ENCODE results near the gene IQCC. TPM values are rescaled to one million over a fixed set of nuclear protein-coding genes. Genes with fewer than 3 reads are reported as not detected.

IQCC gene
- total RNA-seq, 1 donor from 2014 or later, result 0.81 TPM

GRCh38 chr1:32247983-32248889 lies 42.8 kb downstream of the IQCC start:
- intact Hi-C loops (cut with DNase I), result loop anchor here (5.0 kb wide), 1 partner anchor 44 kb away; the partner anchor contains the start of gene HDAC1
- peak; percentile 75 for ATAC-seq
- peak; percentile 95 for DNase-seq (ENCODE audit: missing footprints)

GRCh38 chr1:32249831-32250525 lies 44.5 kb downstream of the IQCC start:
- intact Hi-C loops (cut with DNase I), result loop anchor here (5.0 kb wide), 2 partner anchors 42 to 62 kb away; partner anchors contain the start of gene HDAC1
- DNase-seq (ENCODE audit: missing footprints) (no peak), ATAC-seq (no peak)

- no peak for DNase-seq (ENCODE audit: missing footprints)
- intact Hi-C loops (cut with DNase I), result loop anchor here (5.0 kb wide), 1 partner anchor 61 kb away; no protein-coding TSS in a partner anchor
- no peak for ATAC-seq
Measured at GRCh38 chr1:32250893-32251716, 45.6 kb downstream of the IQCC start, which contains the start of gene LCK. Gene LCK (plus strand): TSS chr1:32251265. CDS start chr1:32274330, 23,065 bp downstream.

GRCh38 chr1:32255072-32256071 lies 49.9 kb downstream of the IQCC start:
- intact Hi-C loops (cut with DNase I), result no loop called here

GRCh38 chr1:32256473-32257226 lies 51.2 kb downstream of the IQCC start:
- no peak for ATAC-seq
- DNase-seq (ENCODE audit: missing footprints), result no peak
- intact Hi-C loops (cut with DNase I), result no loop called here

More at GRCh38 chr1:32255072-32256071, 49.9 kb downstream of the IQCC start:
- ATAC-seq (no peak), DNase-seq (ENCODE audit: missing footprints) (no peak)

GRCh38 chr1:32257227-32257508 lies 51.7 kb downstream of the IQCC start:
- DNase-seq (ENCODE audit: missing footprints), result no peak
- intact Hi-C loops (cut with DNase I), result no loop called here
- no peak for ATAC-seq

Other genes with a start within 250 kb of the IQCC start
- 59.6 TPM for gene KHDRBS1, start 191.8 kb upstream of the IQCC start, total RNA-seq
- gene TMEM39B, start 132.7 kb upstream of the IQCC start, total RNA-seq, result 7.1 TPM
- gene KPNA6, start 97.6 kb upstream of the IQCC start, total RNA-seq, result 70.3 TPM
- 17.4 TPM for gene TXLNA, start 26.0 kb upstream of the IQCC start, total RNA-seq
- 25.8 TPM for gene CCDC28B, start 5.1 kb upstream of the IQCC start, total RNA-seq
- not detected for gene DCDC2B, start 3.4 kb downstream of the IQCC start, total RNA-seq
- gene TMEM234, start 16.7 kb downstream of the IQCC start, total RNA-seq, result 8.8 TPM
- gene EIF3I, start 16.7 kb downstream of the IQCC start, total RNA-seq, result 108 TPM
- gene FAM167B, start 41.6 kb downstream of the IQCC start, total RNA-seq, result 10.5 TPM
- 0.57 TPM for gene LCK, start 45.6 kb downstream of the IQCC start, total RNA-seq
- gene HDAC1, start 86.4 kb downstream of the IQCC start, total RNA-seq, result 40.6 TPM
- gene MARCKSL1, start 130.6 kb downstream of the IQCC start, total RNA-seq, result 28.5 TPM
- gene FAM229A, start 156.8 kb downstream of the IQCC start, total RNA-seq, result 2.4 TPM
- gene TSSK3, start 156.9 kb downstream of the IQCC start, total RNA-seq, result 1.2 TPM
- gene BSDC1, start 188.8 kb downstream of the IQCC start, total RNA-seq, result 41.8 TPM

Measured in Right ventricle myocardium inferior (tissue), 1 donor.